WTC11 (cell line): ENCODE results near the gene C1QTNF1. TPM values are rescaled to one million over a fixed set of nuclear protein-coding genes. Genes with fewer than 3 reads are reported as not detected.

ENCODE experiments used
- AFF4 ChIP-seq: sonication (generic); formaldehyde crosslinking; IDR thresholded peaks from 2 replicates; pipeline ENCODE4 v1.8.1; 2023; ENCODE audit warnings: mild to moderate bottlenecking, missing genetic modification reagents, borderline replicate concordance
- ATF1 ChIP-seq: sonication (generic); formaldehyde crosslinking; IDR thresholded peaks from 2 replicates; pipeline ENCODE4 v1.8.1; 2023; ENCODE audit warnings: mild to moderate bottlenecking, moderate library complexity, missing genetic modification reagents
- CREB1 ChIP-seq: sonication (generic); formaldehyde crosslinking; IDR thresholded peaks from 2 replicates; pipeline ENCODE4 v1.8.0; 2023; ENCODE audit warnings: mild to moderate bottlenecking, missing genetic modification reagents
- CREM ChIP-seq: sonication (generic); formaldehyde crosslinking; IDR thresholded peaks from 2 replicates; pipeline ENCODE4 v1.8.1; 2022; ENCODE audit warnings: mild to moderate bottlenecking, missing genetic modification reagents, moderate library complexity
- E2F5 ChIP-seq: sonication (generic); formaldehyde crosslinking; IDR thresholded peaks from 2 replicates; pipeline ENCODE4 v1.8.1; 2022; ENCODE audit warnings: mild to moderate bottlenecking, moderate library complexity, missing genetic modification reagents
- ESRRA ChIP-seq: sonication (generic); formaldehyde crosslinking; IDR thresholded peaks from 2 replicates; pipeline ENCODE4 v1.8.1; 2022; ENCODE audit warnings: mild to moderate bottlenecking, missing genetic modification reagents, borderline replicate concordance
- FOXJ3 ChIP-seq: sonication (generic); formaldehyde crosslinking; IDR thresholded peaks from 2 replicates; pipeline ENCODE4 v1.9.0; 2021; ENCODE audit warnings: missing genetic modification reagents, mild to moderate bottlenecking, borderline replicate concordance
- FOXP4 ChIP-seq: sonication (generic); formaldehyde crosslinking; IDR thresholded peaks from 2 replicates; pipeline ENCODE4 v1.8.0; 2022; ENCODE audit warnings: mild to moderate bottlenecking, missing genetic modification reagents
- GABPB1 ChIP-seq: sonication (generic); formaldehyde crosslinking; IDR thresholded peaks from 2 replicates; pipeline ENCODE4 v1.8.1; 2023; ENCODE audit warnings: mild to moderate bottlenecking, missing genetic modification reagents
- GTF2I ChIP-seq: fragments of 250-450 bp; sonication (Bioruptor Pico); conservative IDR thresholded peaks from 2 replicates; pipeline ENCODE4 v1.4.0; 2021; ENCODE audit warnings: mild to moderate bottlenecking
- HMGXB4 ChIP-seq: sonication (generic); formaldehyde crosslinking; IDR thresholded peaks from 2 replicates; pipeline ENCODE4 v1.8.1; 2023; ENCODE audit warnings: mild to moderate bottlenecking, moderate library complexity, missing genetic modification reagents
- IRF2 ChIP-seq: sonication (generic); formaldehyde crosslinking; IDR thresholded peaks from 2 replicates; pipeline ENCODE4 v1.8.0; 2022; ENCODE audit warnings: low read depth, missing genetic modification reagents, borderline replicate concordance
- JAZF1 ChIP-seq: fragments of 250-450 bp; sonication (Bioruptor Pico); IDR thresholded peaks from 2 replicates; pipeline ENCODE4 v1.9.0; 2021; ENCODE audit warnings: moderate library complexity, mild to moderate bottlenecking, inconsistent platforms
- SMAD4 ChIP-seq: sonication (generic); formaldehyde crosslinking; IDR thresholded peaks from 2 replicates; pipeline ENCODE4 v1.8.0; 2022; ENCODE audit warnings: mild to moderate bottlenecking, missing genetic modification reagents
- TCF7 ChIP-seq: sonication (generic); formaldehyde crosslinking; IDR thresholded peaks from 2 replicates; pipeline ENCODE4 v1.8.0; 2022; ENCODE audit warnings: mild to moderate bottlenecking, low read depth, missing genetic modification reagents, moderate library complexity
- USF2 ChIP-seq: sonication (generic); formaldehyde crosslinking; IDR thresholded peaks from 2 replicates; pipeline ENCODE4 v1.8.1; 2023; ENCODE audit warnings: mild to moderate bottlenecking, missing genetic modification reagents, moderate library complexity
- ZNF317 ChIP-seq: sonication (generic); formaldehyde crosslinking; IDR thresholded peaks from 2 replicates; pipeline ENCODE4 v1.8.1; 2023; ENCODE audit warnings: low read depth, mild to moderate bottlenecking, moderate library complexity, missing genetic modification reagents, borderline replicate concordance
- ZNF416 ChIP-seq: fragments of 250-450 bp; sonication (Bioruptor Pico); IDR thresholded peaks from 2 replicates; pipeline ENCODE4 v1.9.0; 2021; ENCODE audit warnings: mild to moderate bottlenecking, inconsistent platforms
- ZNF423 ChIP-seq: fragments of 250-450 bp; sonication (Bioruptor Pico); IDR thresholded peaks from 2 replicates; pipeline ENCODE4 v2.1.2; 2022; ENCODE audit warnings: mild to moderate bottlenecking, moderate library complexity
- ZNF532 ChIP-seq: fragments of 250-450 bp; sonication (Bioruptor Pico); IDR thresholded peaks from 2 replicates; pipeline ENCODE4 v1.9.0; 2021; ENCODE audit warnings: mild to moderate bottlenecking, borderline replicate concordance
- ZSCAN18 ChIP-seq: fragments of 250-450 bp; sonication (Bioruptor Pico); IDR thresholded peaks from 2 replicates; pipeline ENCODE4 v2.1.2; 2022; ENCODE audit warnings: mild to moderate bottlenecking, moderate library complexity
- total RNA-seq: library from RNA; stranded (reverse); gene quantifications from 3 replicates; pipeline ENCODE4 v1.2.3, GENCODE V29; 2021

Gene C1QTNF1
- total RNA-seq, 1 experiment from 2014 or later: 1.7 TPM

- TF ChIP-seq AFF4 (CRISPR knock-in tag) (no peak), FOXP4 (CRISPR knock-in tag) (peak; percentile 58; the same call in 1 of the 2 replicates), FOXJ3 (CRISPR knock-in tag) (no peak), JAZF1 (CRISPR knock-in tag) (no peak), CREB1 (CRISPR knock-in tag) (no peak), CREM (CRISPR knock-in tag) (0 out of 2 replicates have a peak, but pooled peaks have one; percentile 7), ZNF423 (CRISPR knock-in tag) (no peak), TCF7 (CRISPR knock-in tag) (no peak), GTF2I (CRISPR knock-in tag) (no peak), IRF2 (CRISPR knock-in tag) (no peak), GABPB1 (CRISPR knock-in tag) (peak; percentile 30; the same call in 1 of the 2 replicates), USF2 (CRISPR knock-in tag) (peak; percentile 31; the same call in 1 of the 2 replicates), ZNF532 (CRISPR knock-in tag) (no peak), SMAD4 (CRISPR knock-in tag) (no peak), E2F5 (CRISPR knock-in tag) (0 out of 2 replicates have a peak, but pooled peaks have one; percentile 69), ZNF317 (no peak), ESRRA (CRISPR knock-in tag) (no peak), ZNF416 (CRISPR knock-in tag) (no peak), HMGXB4 (CRISPR knock-in tag) (no peak), ATF1 (CRISPR knock-in tag) (no peak), ZSCAN18 (CRISPR knock-in tag) (no peak)
These were observed 14.3 kb upstream of the C1QTNF1 start, which contains the start of gene CANT1 (continued) for GRCh38 chr17:79009397-79010303.
